H1 (cell line): ENCODE data around the gene VIPR2. TPM values are rescaled to one million over a fixed set of nuclear protein-coding genes. Genes with fewer than 3 reads are reported as not detected.

Source experiments
- CTCF ChIA-PET: fragments of 300-600 bp; sonication (Branson Sonifier 250); formaldehyde crosslinking; loops from one replicate; lab custom pipeline; 2021; ENCODE audit not compliant: partially characterized antibody; lab: Charles Lee
- POLR2A ChIA-PET: fragments of 300-600 bp; sonication (Branson Sonifier 250); formaldehyde crosslinking; loops from one replicate; lab custom pipeline; 2021; ENCODE audit warnings: inconsistent platforms; ENCODE audit not compliant: partially characterized antibody; lab: Charles Lee
- DNase-seq, 2 experiments: peaks; one replicate each; pipeline versions ENCODE4 v3.0.0 to v3.0.0-alpha.2; 2010 to 2022; ENCODE audit warnings: low spot score in 2 of 2, low read depth in 1 of 2, mixed read lengths in 1 of 2
- FAIRE-seq: peaks from 2 replicates; lab custom pipeline; 2011; peaks lifted over from hg19 to GRCh38; lab: Jason Lieb, UNC
- H2AFZ ChIP-seq: 2 replicates; pipeline ENCODE4 v1.8.1; 2012; ENCODE audit warnings: low read length, inconsistent platforms
- H2AK5ac ChIP-seq: 2 replicates; pipeline ENCODE4 v1.6.1; 2013; ENCODE audit warnings: low read depth, low read length
- H2BK120ac ChIP-seq: replicated peaks from 2 replicates; pipeline ENCODE3; 2013; ENCODE audit warnings: low read depth, low read length, inconsistent platforms
- H2BK12ac ChIP-seq: 2 replicates; pipeline ENCODE4 v1.6.1; 2013; ENCODE audit warnings: low read depth, low read length
- H2BK15ac ChIP-seq: 2 replicates; pipeline ENCODE4 v1.6.1; 2013; ENCODE audit warnings: low read length
- H2BK20ac ChIP-seq: 2 replicates; pipeline ENCODE4 v1.6.1; 2013; ENCODE audit warnings: low read length
- H2BK5ac ChIP-seq: 2 replicates; pipeline ENCODE4 v1.6.1; 2013; ENCODE audit warnings: low read depth, low read length
- H3K14ac ChIP-seq: 2 replicates; pipeline ENCODE4 v1.6.1; 2013; ENCODE audit warnings: inconsistent platforms; ENCODE audit not compliant: insufficient read length
- H3K18ac ChIP-seq: 2 replicates; pipeline ENCODE4 v1.6.1; 2013; ENCODE audit warnings: low read length; ENCODE audit errors: extremely low read depth
- H3K23ac ChIP-seq: 2 replicates; pipeline ENCODE4 v1.6.1; 2013; ENCODE audit warnings: inconsistent platforms; ENCODE audit not compliant: insufficient read length
- H3K23me2 ChIP-seq: 2 replicates; pipeline ENCODE4 v1.6.1; 2013; ENCODE audit warnings: low read depth, low read length
- H3K27ac ChIP-seq: 2 replicates; pipeline ENCODE4 v1.6.1; 2011; ENCODE audit warnings: low read depth, low read length, inconsistent platforms
- H3K27me3 ChIP-seq, 4 experiments: replicated peaks in 1 of 4; 1 replicate in 1 of 4; 2 replicates in 3 of 4; pipeline versions ENCODE4 v1.6.1 to v1.8.1; 2011 to 2013; ENCODE audit warnings: low read length in 3 of 4, mild to moderate bottlenecking in 3 of 4, inconsistent platforms in 2 of 4, mixed read lengths in 2 of 4, moderate library complexity in 1 of 4; ENCODE audit not compliant: control insufficient read depth in 3 of 4, insufficient read depth in 3 of 4; ENCODE audit errors: extremely low read depth in 1 of 4
- H3K36me3 ChIP-seq, 4 experiments: 2 replicates each; pipeline versions ENCODE4 v1.6.1 to v1.8.1; 2011 to 2013; ENCODE audit warnings: mild to moderate bottlenecking in 4 of 4, low read length in 3 of 4, moderate library complexity in 2 of 4, control low read depth in 1 of 4, inconsistent platforms in 1 of 4; ENCODE audit not compliant: insufficient read depth in 4 of 4, control insufficient read depth in 2 of 4
- H3K4ac ChIP-seq: replicated peaks from 2 replicates; pipeline ENCODE3; 2013; ENCODE audit warnings: low read length, low read depth, mixed read lengths, inconsistent platforms; ENCODE audit not compliant: insufficient read length
- H3K4me1 ChIP-seq, 4 experiments: replicated peaks in 1 of 4; 1 replicate in 1 of 4; 2 replicates in 3 of 4; pipeline versions ENCODE4 v1.6.1 to v1.8.1; 2011 to 2013; ENCODE audit warnings: low read length in 3 of 4, inconsistent platforms in 2 of 4, mixed read lengths in 1 of 4; ENCODE audit not compliant: insufficient read depth in 4 of 4, control insufficient read depth in 3 of 4
- H3K4me2 ChIP-seq, 2 experiments: 2 replicates each; pipeline versions ENCODE4 v1.6.1 to v1.8.1; 2011 to 2013; ENCODE audit warnings: low read depth in 2 of 2, low read length in 2 of 2, control low read depth in 1 of 2, inconsistent platforms in 1 of 2, mild to moderate bottlenecking in 1 of 2; ENCODE audit not compliant: insufficient read depth in 1 of 2
- H3K4me3 ChIP-seq, 4 experiments: fragments of 200-600, 300-600 bp in 1 of 4; sonication (generic), shearing (Covaris generic), sonication (Bioruptor Twin) in 1 of 4; 2 replicates each; pipeline versions ENCODE4 v1.5.1 to v1.8.1; 2011 to 2016; ENCODE audit warnings: low read length in 4 of 4, low read depth in 3 of 4, control low read depth in 2 of 4, inconsistent platforms in 2 of 4, mild to moderate bottlenecking in 2 of 4, mixed read lengths in 1 of 4, moderate library complexity in 1 of 4; ENCODE audit not compliant: insufficient read depth in 2 of 4; ENCODE audit errors: extremely low read depth in 1 of 4
- H3K56ac ChIP-seq: replicated peaks from 2 replicates; pipeline ENCODE3; 2013; ENCODE audit warnings: low read depth, mild to moderate bottlenecking, mixed read lengths, low read length, inconsistent platforms; ENCODE audit not compliant: insufficient read length
- H3K79me1 ChIP-seq: 2 replicates; pipeline ENCODE4 v1.6.1; 2013; ENCODE audit warnings: low read depth, low read length, control low read depth
- H3K79me2 ChIP-seq, 2 experiments: 2 replicates each; pipeline versions ENCODE4 v1.6.1 to v1.8.1; 2012 to 2013; ENCODE audit warnings: low read length in 2 of 2, mild to moderate bottlenecking in 2 of 2, inconsistent platforms in 1 of 2; ENCODE audit not compliant: insufficient read depth in 2 of 2, control insufficient read depth in 1 of 2
- H3K9ac ChIP-seq, 4 experiments: replicated peaks in 1 of 4; 1 replicate in 1 of 4; 2 replicates in 3 of 4; pipeline versions ENCODE4 v1.6.1 to v1.8.1; 2011 to 2013; ENCODE audit warnings: low read depth in 3 of 4, low read length in 3 of 4, control low read depth in 2 of 4, mild to moderate bottlenecking in 2 of 4, moderate library complexity in 2 of 4, inconsistent platforms in 1 of 4; ENCODE audit errors: extremely low read depth in 1 of 4
- H3K9me3 ChIP-seq, 2 experiments: 2 replicates each; pipeline versions ENCODE4 v1.6.1 to v1.8.1; 2012 to 2013; ENCODE audit warnings: mild to moderate bottlenecking in 2 of 2, moderate library complexity in 2 of 2, control low read depth in 1 of 2, inconsistent platforms in 1 of 2, low read depth in 1 of 2, low read length in 1 of 2, mixed read lengths in 1 of 2; ENCODE audit not compliant: insufficient read depth in 2 of 2
- H4K20me1 ChIP-seq, 2 experiments: replicated peaks in 1 of 2; 2 replicates each; pipeline versions ENCODE3 to v1.8.1; 2011 to 2013; ENCODE audit warnings: inconsistent platforms in 2 of 2, low read length in 2 of 2, mild to moderate bottlenecking in 1 of 2; ENCODE audit not compliant: insufficient read depth in 2 of 2, control insufficient read depth in 1 of 2
- H4K5ac ChIP-seq: 2 replicates; pipeline ENCODE4 v1.6.1; 2013; ENCODE audit warnings: low read length, low read depth, mixed read lengths, inconsistent platforms; ENCODE audit not compliant: insufficient read length
- H4K8ac ChIP-seq: 2 replicates; pipeline ENCODE4 v1.8.0; 2013; ENCODE audit warnings: mild to moderate bottlenecking, moderate library complexity, low read length, inconsistent platforms; ENCODE audit not compliant: insufficient read depth; ENCODE audit errors: extremely low read depth
- H4K91ac ChIP-seq: replicated peaks from 2 replicates; pipeline ENCODE3; 2013; ENCODE audit warnings: low read length, mixed read lengths, inconsistent platforms; ENCODE audit not compliant: insufficient read length
- JUND ChIP-seq: IDR thresholded peaks from 2 replicates; pipeline ENCODE4 v1.6.1; 2011; ENCODE audit warnings: mild to moderate bottlenecking, improper control_type of control experiment, low read length
- KDM5A ChIP-seq: fragments of 200-600 bp; IDR thresholded peaks from 2 replicates; pipeline ENCODE4 v1.7.1; 2012; ENCODE audit warnings: mild to moderate bottlenecking, low read length, inconsistent platforms, mixed read lengths
- WGBS, 2 experiments: shearing (Covaris generic) in 1 of 2; methylation state at CpG; one replicate each; pipeline versions ENCODE4 v1.1.6 to v1.1.7; 2013 to 2015; ENCODE audit warnings: low lambda C conversion rate in 2 of 2, mixed read lengths in 2 of 2, inconsistent platforms in 1 of 2, low coverage in 1 of 2, missing lambda C conversion rate in 1 of 2; ENCODE audit not compliant: insufficient replicate concordance in 2 of 2, insufficient coverage in 1 of 2, insufficient read length in 1 of 2; ENCODE audit errors: extremely low coverage in 1 of 2, missing lambda C conversion rate in 1 of 2; 5-methylcytosine and 5-hydroxymethylcytosine counted together
- polyA plus RNA-seq, 7 experiments: library from polyadenylated mRNA; depleted of rRNA in 3 of 7; stranded (reverse) in 5 of 7; unstranded in 2 of 7; fragments of >200 nt in 5 of 7; fragments of 200-250 nt in 2 of 7; gene quantifications; 1 replicate in 5 of 7; 2 replicates in 1 of 7; 4 replicates in 1 of 7; pipeline versions ENCODE4 v1.2.1 to v1.2.3, GENCODE V29; 2011 to 2013; ENCODE audit warnings: missing spikeins in 2 of 7, mixed read lengths in 2 of 7
- total RNA-seq: library from RNA; stranded (reverse); fragmentation: NEBNext Ultra II Directional; extraction: Animal tissue kit (Norgen Biotek cat#: 25700); gene quantifications from 2 replicates; pipeline ENCODE4 v1.2.1, GENCODE V29; 2021

Gene VIPR2
- total and polyA plus RNA-seq, 2 of the 8 experiments (the other 6 are each of a cell fraction or from before 2014, with no cell fraction given), result 2.4 to 6.3 TPM

- DNase-seq (no peak), FAIRE-seq (no peak)
- Histone ChIP-seq H4K8ac (no peak overlapping the region), H2BK20ac (no peak overlapping the region), H2BK12ac (no peak overlapping the region), H3K23ac (no peak overlapping the region), H3K9me3 (peaks cover 0 to 6% of the 10 kb centered on the region in 2 experiments; a peak in 1 of 4 replicates), H2AK5ac (no peak overlapping the region), H2AFZ (no peak overlapping the region), H3K36me3 (no peaks in the 10 kb centered on the region), H2BK5ac (no peak overlapping the region), H3K23me2 (no peaks in the 10 kb centered on the region), H4K91ac (no peak overlapping the region), H4K20me1 (no peaks in the 10 kb centered on the region), H3K9ac (no peak overlapping the region), H3K27me3 (no peaks in the 10 kb centered on the region), H2BK120ac (no peak overlapping the region), H3K79me1 (no peaks in the 10 kb centered on the region), H2BK15ac (no peak overlapping the region), H4K5ac (no peak overlapping the region), H3K18ac (no peak overlapping the region), H3K56ac (no peak overlapping the region), H3K4me3 (no peak overlapping the region), H3K4ac (no peak overlapping the region), H3K79me2 (no peaks in the 10 kb centered on the region), H3K27ac (no peak overlapping the region), H3K4me2 (no peak overlapping the region), H3K4me1 (no peaks in the 10 kb centered on the region; a peak in 1 of 7 replicates), H3K14ac (no peak overlapping the region)
- 75% methylated on average over 2 of the region's 2 CpGs; no CpG with 5 or more reads in 1 of the 2 experiments for WGBS, 2 experiments
- TF ChIP-seq JUND (0 out of 2 replicates have a peak, but pooled peaks have one; percentile 34), KDM5A (no peak)
- ChIA-PET CTCF (interaction anchor here (1.1 to 1.3 kb wide), 5 partner anchors 9 to 71 kb away, joined by 3 to 6 read pairs (median 3); no protein-coding TSS in a partner anchor), POLR2A (no interaction called here)
These were observed 97.1 kb downstream of the VIPR2 start for GRCh38 chr7:159047536-159047935.
